Measurements from ENCODE around the gene PARP16.
A peak's percentile ranks its signal among the peaks of the same experiment; 100 is the strongest.
"Not testable (repeated sequence)": the region's sequence is repeated elsewhere in the genome, so short reads cannot be mapped to it uniquely, and the experiment has no call there.

PARP16 gene

GRCh38 chr15:65270811-65271545 is 15.7 kb downstream of the PARP16 start:
- not testable (repeated sequence) for H3K27ac Mint-ChIP-seq, H3K4me3 Mint-ChIP-seq, H3K27me3 Mint-ChIP-seq, DNase-seq, H3K9me3 Mint-ChIP-seq
- H3K36me3 Mint-ChIP-seq (ENCODE audit: low read depth) = peaks cover 36% of the 10 kb centered on the region
- peaks cover 17% of the 10 kb centered on the region for H3K4me1 Mint-ChIP-seq (ENCODE audit: low read depth)

- Mint-ChIP-seq H3K4me1 (ENCODE audit: low read depth) (peaks cover 3% of the 10 kb centered on the region), H3K27ac (no peak overlapping the region), H3K9me3 (no peaks in the 10 kb centered on the region), H3K36me3 (ENCODE audit: low read depth) (peaks cover 42% of the 10 kb centered on the region), H3K4me3 (no peak overlapping the region), H3K27me3 (no peaks in the 10 kb centered on the region)
- no peak for DNase-seq
These were observed 18.3 kb downstream of the PARP16 start for GRCh38 chr15:65268411-65268810.

- no peak overlapping the region for H3K4me3 Mint-ChIP-seq
- H3K27ac Mint-ChIP-seq = no peak overlapping the region
- DNase-seq = no peak
- H3K27me3 Mint-ChIP-seq = no peaks in the 10 kb centered on the region
- no peaks in the 10 kb centered on the region for H3K9me3 Mint-ChIP-seq
- H3K36me3 Mint-ChIP-seq (ENCODE audit: low read depth) = peaks cover 61% of the 10 kb centered on the region
- no peaks in the 10 kb centered on the region for H3K4me1 Mint-ChIP-seq (ENCODE audit: low read depth)
These were observed 20.2 kb downstream of the PARP16 start for GRCh38 chr15:65266469-65266868.

GRCh38 chr15:65264863-65265430 is 21.7 kb downstream of the PARP16 start:
- Mint-ChIP-seq H3K4me1 (ENCODE audit: low read depth) (no peaks in the 10 kb centered on the region), H3K27ac (no peak overlapping the region), H3K36me3 (ENCODE audit: low read depth) (peaks cover 64% of the 10 kb centered on the region), H3K4me3 (no peak overlapping the region), H3K9me3 (no peaks in the 10 kb centered on the region), H3K27me3 (no peaks in the 10 kb centered on the region)
- no peak for DNase-seq

GRCh38 chr15:65263313-65263712 is 23.4 kb downstream of the PARP16 start:
- no peak overlapping the region for H3K4me3 Mint-ChIP-seq
- no peaks in the 10 kb centered on the region for H3K9me3 Mint-ChIP-seq
- no peak for DNase-seq
- H3K4me1 Mint-ChIP-seq (ENCODE audit: low read depth) = no peaks in the 10 kb centered on the region
- H3K36me3 Mint-ChIP-seq (ENCODE audit: low read depth) = peaks cover 70% of the 10 kb centered on the region
- H3K27me3 Mint-ChIP-seq = no peaks in the 10 kb centered on the region
- H3K27ac Mint-ChIP-seq = no peak overlapping the region

- Mint-ChIP-seq H3K36me3 (ENCODE audit: low read depth) (peaks cover 74% of the 10 kb centered on the region), H3K9me3 (no peaks in the 10 kb centered on the region), H3K27ac (no peak overlapping the region), H3K27me3 (no peaks in the 10 kb centered on the region), H3K4me1 (ENCODE audit: low read depth) (no peaks in the 10 kb centered on the region), H3K4me3 (no peak overlapping the region)
- DNase-seq = no peak
These were observed 25.7 kb downstream of the PARP16 start for GRCh38 chr15:65260968-65261367.

GRCh38 chr15:65259367-65259797 is 27.3 kb downstream of the PARP16 start:
- no peaks in the 10 kb centered on the region for H3K4me1 Mint-ChIP-seq (ENCODE audit: low read depth)
- no peaks in the 10 kb centered on the region for H3K9me3 Mint-ChIP-seq
- no peak overlapping the region for H3K4me3 Mint-ChIP-seq
- peaks cover 75% of the 10 kb centered on the region for H3K36me3 Mint-ChIP-seq (ENCODE audit: low read depth)
- no peak overlapping the region for H3K27ac Mint-ChIP-seq
- H3K27me3 Mint-ChIP-seq = no peaks in the 10 kb centered on the region
- no peak for DNase-seq

- peaks cover 81% of the 10 kb centered on the region for H3K36me3 Mint-ChIP-seq (ENCODE audit: low read depth)
- no peak overlapping the region for H3K4me3 Mint-ChIP-seq
- H3K27ac Mint-ChIP-seq = no peak overlapping the region
- no peaks in the 10 kb centered on the region for H3K9me3 Mint-ChIP-seq
- no peak for DNase-seq
- H3K27me3 Mint-ChIP-seq = no peaks in the 10 kb centered on the region
- H3K4me1 Mint-ChIP-seq (ENCODE audit: low read depth) = no peaks in the 10 kb centered on the region
These were observed 28.1 kb downstream of the PARP16 start for GRCh38 chr15:65258375-65259262.

- no peak overlapping the region for H3K4me3 Mint-ChIP-seq
- no peak overlapping the region for H3K27ac Mint-ChIP-seq
These were observed 31.1 kb downstream of the PARP16 start for GRCh38 chr15:65255486-65256140.

GRCh38 chr15:65254758-65255157 is 31.9 kb downstream of the PARP16 start:
- Mint-ChIP-seq H3K27me3 (no peaks in the 10 kb centered on the region), H3K36me3 (ENCODE audit: low read depth) (peaks cover 51% of the 10 kb centered on the region), H3K4me1 (ENCODE audit: low read depth) (peaks cover 13% of the 10 kb centered on the region), H3K4me3 (no peak overlapping the region), H3K27ac (no peak overlapping the region), H3K9me3 (no peaks in the 10 kb centered on the region)
- DNase-seq = no peak

More at GRCh38 chr15:65255486-65256140, 31.1 kb downstream of the PARP16 start:
- H3K36me3 Mint-ChIP-seq (ENCODE audit: low read depth) = peaks cover 59% of the 10 kb centered on the region
- no peaks in the 10 kb centered on the region for H3K9me3 Mint-ChIP-seq
- DNase-seq = no peak
- H3K4me1 Mint-ChIP-seq (ENCODE audit: low read depth) = peaks cover 4% of the 10 kb centered on the region
- no peaks in the 10 kb centered on the region for H3K27me3 Mint-ChIP-seq

- Mint-ChIP-seq H3K4me3 (no peak overlapping the region), H3K27me3 (no peaks in the 10 kb centered on the region), H3K27ac (no peak overlapping the region), H3K9me3 (no peaks in the 10 kb centered on the region), H3K36me3 (ENCODE audit: low read depth) (peaks cover 47% of the 10 kb centered on the region), H3K4me1 (ENCODE audit: low read depth) (peaks cover 17% of the 10 kb centered on the region)
- DNase-seq = no peak
These were observed 32.3 kb downstream of the PARP16 start for GRCh38 chr15:65254356-65254755.

GRCh38 chr15:65249641-65250040 is 37.0 kb downstream of the PARP16 start:
- Mint-ChIP-seq H3K27ac (peak overlapping the region; percentile 92), H3K36me3 (ENCODE audit: low read depth) (peaks cover 21% of the 10 kb centered on the region), H3K4me1 (ENCODE audit: low read depth) (peaks cover 23% of the 10 kb centered on the region), H3K9me3 (no peaks in the 10 kb centered on the region), H3K4me3 (peak overlapping the region; percentile 23), H3K27me3 (no peaks in the 10 kb centered on the region)
- DNase-seq = peak; percentile 75

- Mint-ChIP-seq H3K27me3 (no peaks in the 10 kb centered on the region), H3K9me3 (no peaks in the 10 kb centered on the region), H3K4me3 (no peak overlapping the region), H3K4me1 (ENCODE audit: low read depth) (peaks cover 23% of the 10 kb centered on the region), H3K27ac (peak overlapping the region; percentile 92), H3K36me3 (ENCODE audit: low read depth) (peaks cover 15% of the 10 kb centered on the region)
- DNase-seq = no peak
These were observed 38.0 kb downstream of the PARP16 start for GRCh38 chr15:65248511-65249255.

GRCh38 chr15:65246939-65247338 is 39.7 kb downstream of the PARP16 start:
- no peaks in the 10 kb centered on the region for H3K9me3 Mint-ChIP-seq
- DNase-seq = no peak
- H3K36me3 Mint-ChIP-seq (ENCODE audit: low read depth) = peaks cover 10% of the 10 kb centered on the region
- no peak overlapping the region for H3K27ac Mint-ChIP-seq
- H3K4me3 Mint-ChIP-seq = no peak overlapping the region
- H3K4me1 Mint-ChIP-seq (ENCODE audit: low read depth) = peaks cover 23% of the 10 kb centered on the region
- no peaks in the 10 kb centered on the region for H3K27me3 Mint-ChIP-seq
